GM21619 (cell line): ENCODE results near the gene MCC.

Experiments used
- ATAC-seq: cut with Tn5 transposase; IDR thresholded peaks from one replicate; pipeline ENCODE4 v1.9.1; 2021; ENCODE audit not compliant: unreplicated experiment

The MCC gene

DNA sequence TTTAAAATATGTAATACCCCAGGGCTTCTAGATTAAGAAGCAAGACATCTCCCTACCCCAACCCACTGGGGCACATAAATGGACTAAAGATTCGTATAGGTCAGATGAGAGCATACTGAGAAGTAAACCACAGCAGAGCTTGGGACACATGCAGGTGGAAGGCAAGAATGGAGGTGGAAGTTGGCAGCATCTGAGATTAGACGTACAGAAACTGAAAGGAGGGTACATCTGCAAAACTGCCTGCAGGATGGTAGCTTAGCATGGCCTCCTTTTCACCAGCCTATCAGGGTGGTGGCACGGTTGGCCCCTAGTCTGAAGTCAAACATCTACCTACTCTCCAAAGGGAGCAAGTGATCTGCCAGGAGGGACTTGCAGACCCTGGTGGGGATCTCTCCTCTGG is 235.2 kb downstream of the MCC start:
- no peak for ATAC-seq

GRCh38 chr5:113252066-113252465 is 236.2 kb downstream of the MCC start:
- ATAC-seq: no peak

DNA sequence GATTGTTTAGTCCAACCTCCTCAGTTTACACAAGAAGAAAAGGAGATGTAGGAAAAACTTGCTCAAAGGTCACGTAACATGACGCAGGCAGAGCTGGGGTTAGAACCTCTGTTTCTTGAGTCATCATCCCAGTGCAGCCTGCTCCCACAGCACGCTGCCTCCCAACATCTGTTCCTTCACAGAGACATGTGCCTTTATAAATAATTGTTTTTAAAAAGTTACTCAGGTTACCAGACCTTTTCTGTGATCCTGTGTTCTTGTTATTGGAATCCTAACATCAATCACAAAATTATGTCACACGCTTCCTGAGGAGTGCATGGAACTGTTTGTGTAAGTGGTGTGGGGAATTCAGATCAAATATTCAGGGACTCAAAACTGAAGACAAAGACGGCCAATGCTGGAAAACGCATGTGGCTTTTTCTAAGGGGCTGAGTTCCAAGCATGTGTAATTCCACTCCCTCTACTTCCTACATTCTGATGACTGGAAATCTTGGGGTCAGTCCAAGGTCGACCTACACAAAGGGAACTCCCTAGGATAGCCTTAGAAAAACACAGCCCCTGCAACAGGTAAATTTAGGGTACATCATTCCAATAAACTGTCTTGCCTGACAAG is 237.8 kb downstream of the MCC start:
- no peak for ATAC-seq

- ATAC-seq: no peak
Observed at GRCh38 chr5:113249206-113249605, 239.0 kb downstream of the MCC start.

DNA sequence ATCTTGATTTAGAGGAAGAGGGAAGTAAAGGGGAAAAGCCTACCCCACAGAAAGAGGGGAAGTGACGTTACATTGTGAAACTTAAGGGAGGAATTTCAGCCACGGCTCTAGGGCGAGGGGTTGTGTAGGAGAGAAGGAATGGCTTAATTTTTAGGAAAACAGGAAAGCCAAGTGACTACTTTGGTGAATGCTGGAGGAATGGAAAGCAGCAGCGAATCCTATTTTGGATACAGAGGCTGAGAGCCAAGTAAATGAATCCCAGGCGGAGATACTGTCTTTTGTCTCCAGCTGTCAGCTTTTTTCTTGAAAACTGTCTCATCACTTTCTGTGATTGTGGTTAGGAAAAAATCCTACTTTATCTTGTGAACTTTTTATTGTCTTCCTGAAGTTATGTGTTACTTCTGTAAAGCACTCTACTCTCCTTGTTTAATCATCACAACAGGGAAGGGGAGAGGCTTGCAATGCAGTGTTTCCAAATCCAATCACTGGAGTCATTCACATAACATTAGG is 241.8 kb downstream of the MCC start:
- no peak for ATAC-seq

DNA sequence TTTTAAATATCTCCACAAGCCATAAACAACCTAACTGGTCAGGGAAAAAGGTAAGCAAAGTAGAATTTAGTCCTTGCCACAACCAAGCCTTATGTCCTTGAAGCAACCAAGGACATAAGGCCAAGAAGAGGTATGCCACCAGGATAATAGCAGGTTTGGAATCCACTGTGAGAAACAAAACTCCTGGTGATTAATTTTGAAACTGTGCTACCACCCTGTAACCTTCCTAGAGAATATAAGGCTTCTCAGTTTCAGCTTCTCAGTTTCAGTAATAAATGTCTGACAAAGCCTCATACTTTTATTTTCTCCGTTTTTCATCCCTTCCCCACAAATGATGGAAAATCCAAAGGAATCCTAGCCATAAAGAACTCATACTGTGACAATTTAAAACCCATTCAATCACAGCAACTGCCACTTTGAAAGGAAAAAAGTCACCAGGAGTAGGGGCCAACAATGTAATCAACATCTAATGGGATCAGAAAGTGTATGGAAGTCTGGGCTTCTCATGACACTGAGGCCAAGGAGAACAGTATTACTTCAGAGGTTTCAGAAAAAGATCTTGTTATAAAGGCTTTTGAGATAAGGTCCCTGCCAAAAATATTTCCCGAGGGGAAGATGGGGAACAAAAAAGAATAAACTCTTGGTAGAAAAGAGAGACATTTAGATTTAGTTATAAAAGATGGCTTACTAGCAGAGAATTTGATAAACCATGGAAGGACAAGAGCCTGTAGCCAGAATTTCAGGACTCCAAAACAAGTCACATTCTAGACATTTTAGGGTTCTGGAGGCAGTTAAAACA is 242.6 kb downstream of the MCC start:
- ATAC-seq: no peak

DNA sequence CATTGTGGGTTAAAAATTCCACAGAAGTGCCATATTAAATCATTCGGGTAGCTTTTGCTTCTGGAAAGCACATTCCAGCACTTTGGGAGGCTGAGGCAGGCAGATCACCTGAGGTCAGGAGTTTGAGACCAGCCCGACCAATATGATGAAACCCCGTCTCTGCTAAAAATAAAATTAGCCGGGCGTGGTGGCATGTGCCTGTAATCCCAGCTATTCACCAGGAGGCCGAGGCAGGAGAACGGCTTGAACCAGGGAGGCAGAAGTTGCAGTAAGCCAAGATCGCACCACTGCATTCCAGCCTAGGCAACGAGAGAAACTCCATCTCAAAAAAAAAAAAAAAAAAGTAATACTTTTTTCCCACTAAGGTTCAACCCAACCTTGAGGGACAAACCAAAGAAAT is 243.3 kb downstream of the MCC start:
- no peak for ATAC-seq

GRCh38 chr5:113243349-113243664 is 244.9 kb downstream of the MCC start:
- ATAC-seq: no peak

- ATAC-seq: no peak
Observed at GRCh38 chr5:113242481-113243348, 245.5 kb downstream of the MCC start.

- ATAC-seq: peak; percentile 53
Observed at GRCh38 chr5:113240951-113241726, 247.1 kb downstream of the MCC start.

DNA sequence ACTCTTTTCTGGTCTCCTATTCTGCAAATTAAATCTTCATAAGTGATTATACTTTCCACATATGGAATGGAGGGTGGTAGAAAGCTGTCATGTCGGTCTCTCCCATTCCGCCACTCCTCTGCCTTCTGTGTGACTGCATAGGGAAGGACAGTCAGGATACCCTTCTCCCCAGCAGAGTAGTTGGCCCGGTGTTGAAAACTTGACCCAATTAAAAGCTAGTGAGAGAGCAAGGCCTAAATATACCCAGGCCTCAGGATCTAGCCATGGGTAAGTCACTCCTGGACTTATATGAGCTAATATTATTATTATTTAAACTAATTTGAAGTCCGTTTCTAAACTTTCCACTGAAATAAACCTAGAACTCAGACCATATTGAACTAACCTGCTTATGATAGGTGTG is 248.2 kb downstream of the MCC start:
- ATAC-seq: no peak

DNA sequence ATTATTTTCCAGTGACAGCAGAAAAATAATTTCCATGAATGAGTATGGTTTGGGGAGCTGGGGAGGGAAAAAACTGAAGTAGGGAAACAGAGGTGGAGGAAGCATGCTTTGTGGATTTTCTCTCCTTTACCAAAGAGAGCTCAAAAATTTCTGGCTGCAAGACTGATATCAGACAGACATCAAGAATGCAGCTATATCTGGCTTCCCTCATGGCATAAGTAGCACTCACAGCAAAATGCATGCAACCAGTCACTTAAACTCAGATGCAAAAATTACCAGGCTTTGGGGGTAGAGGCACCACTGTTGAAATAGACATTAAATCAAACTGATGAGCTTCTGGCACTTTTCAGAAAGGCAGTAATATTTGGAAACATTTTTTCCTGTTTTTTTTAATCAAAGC is 250.4 kb downstream of the MCC start:
- no peak for ATAC-seq

DNA sequence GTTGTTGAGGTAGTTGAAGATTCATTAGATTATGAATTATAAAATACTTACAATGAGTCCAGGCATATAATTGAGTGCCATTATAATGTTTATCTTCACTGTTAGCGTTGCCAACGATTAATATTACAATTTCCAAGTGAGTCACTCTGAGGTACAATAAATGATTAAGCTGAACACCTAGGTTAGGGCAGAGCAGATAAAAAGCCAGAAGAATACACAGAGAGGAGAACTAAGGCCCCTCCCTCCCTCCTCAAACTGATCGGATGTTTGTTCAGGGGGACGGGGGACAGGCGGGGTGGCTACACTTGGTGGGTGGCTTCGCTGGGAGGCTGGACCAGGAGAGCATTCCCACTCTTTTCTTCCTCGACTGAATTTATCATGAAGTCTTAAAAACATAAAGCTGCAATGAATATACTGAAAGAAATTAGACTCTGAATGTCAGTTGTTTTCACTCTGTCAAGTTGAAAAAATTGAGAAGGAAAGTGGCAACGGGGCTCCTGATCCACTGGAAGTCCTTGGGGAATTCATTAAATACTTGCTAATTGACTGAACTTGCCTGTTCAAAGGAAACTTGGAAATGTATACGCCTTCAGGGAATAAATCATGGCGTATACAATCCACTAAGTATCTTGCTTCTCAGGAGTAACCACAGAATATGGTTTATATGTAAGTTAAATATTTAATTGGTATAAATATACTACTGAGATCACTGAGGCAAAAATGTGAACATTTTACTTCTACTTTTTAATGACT is 251.5 kb downstream of the MCC start:
- ATAC-seq: no peak

- no peak for ATAC-seq
Observed at GRCh38 chr5:113235884-113236283, 252.4 kb downstream of the MCC start.

GRCh38 chr5:113234546-113234945 is 253.7 kb downstream of the MCC start:
- ATAC-seq: no peak

DNA sequence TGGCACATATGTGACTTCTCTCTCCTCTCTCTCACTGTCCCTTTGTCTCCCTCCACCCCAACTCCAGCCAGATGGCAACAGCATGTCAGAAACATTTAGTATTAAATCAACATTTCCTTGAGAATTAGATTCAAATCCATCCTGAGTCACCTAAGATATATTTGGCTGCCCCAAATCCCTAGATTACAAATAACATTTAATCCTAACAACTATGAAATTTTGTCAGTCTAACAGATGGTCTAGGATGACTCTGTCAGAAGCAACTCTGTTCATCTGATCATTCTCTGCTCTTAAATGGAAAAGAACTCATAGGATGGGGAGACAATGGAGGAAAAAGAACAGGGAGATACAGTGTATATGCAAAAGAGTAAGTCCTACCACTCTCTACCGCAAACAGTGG is 254.6 kb downstream of the MCC start:
- ATAC-seq: no peak

- ATAC-seq: no peak
Observed at GRCh38 chr5:113232667-113233066, 255.6 kb downstream of the MCC start.

GRCh38 chr5:113232221-113232620 is 256.0 kb downstream of the MCC start:
- ATAC-seq: no peak

GRCh38 chr5:113231653-113232000 is 256.6 kb downstream of the MCC start:
- no peak for ATAC-seq
